GM19328 (cell line): ENCODE data around the gene PHYHIPL.

Experiments
- ATAC-seq: cut with Tn5 transposase; IDR thresholded peaks from one replicate; pipeline ENCODE4 v1.9.1; 2021; ENCODE audit warnings: mild to moderate bottlenecking, moderate library complexity; ENCODE audit not compliant: unreplicated experiment

The PHYHIPL gene

GRCh38 chr10:59176241-59177030 lies at the start of gene PHYHIPL:
Gene PHYHIPL, plus strand, starts transcription at chr10:59176643. Its CDS starts 211 bp downstream, at chr10:59176854.
- ATAC-seq: no peak

DNA sequence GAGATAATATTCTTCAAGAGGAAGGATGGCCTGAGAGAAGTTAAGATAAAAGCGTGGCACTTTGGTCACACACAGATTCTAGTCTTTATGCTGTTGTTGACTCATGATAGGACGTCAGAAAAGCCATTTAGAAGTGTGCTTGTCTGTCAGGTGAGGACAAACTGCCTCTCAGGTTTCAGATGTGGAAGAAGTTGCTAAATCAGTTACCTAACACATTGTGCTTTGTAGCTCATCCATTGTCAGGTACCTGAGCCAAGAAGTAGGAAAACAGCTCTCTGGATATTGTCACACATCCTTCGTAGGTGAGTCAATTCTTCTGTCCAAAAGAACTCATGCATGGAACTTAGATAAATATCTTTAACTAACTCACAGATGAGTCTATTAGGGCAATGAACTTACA lies 49.5 kb upstream of the PHYHIPL start:
- no peak for ATAC-seq

- no peak for ATAC-seq
Measured at GRCh38 chr10:59127991-59128390, 48.5 kb upstream of the PHYHIPL start.

- ATAC-seq: no peak
Measured at GRCh38 chr10:59129867-59130266, 46.6 kb upstream of the PHYHIPL start.

DNA sequence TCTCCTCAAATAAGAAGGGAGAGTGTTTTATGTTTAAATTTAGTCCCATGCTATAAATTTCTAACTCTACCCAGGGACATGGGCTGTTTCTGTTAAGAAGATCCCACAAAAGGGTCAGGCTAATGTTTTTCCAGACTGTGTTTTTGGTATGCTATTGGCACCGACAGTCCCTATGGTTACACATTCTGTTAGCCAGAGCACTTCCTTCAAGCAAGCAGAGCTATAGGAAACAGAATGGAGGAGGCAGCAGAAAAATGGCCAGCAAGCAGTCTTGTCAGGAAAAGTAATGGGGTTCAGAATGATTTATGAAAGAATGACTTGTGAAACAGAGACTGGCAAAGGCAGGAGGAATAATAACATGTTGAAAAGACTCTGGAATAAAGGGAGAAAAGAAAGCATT lies 44.8 kb upstream of the PHYHIPL start:
- no peak for ATAC-seq

GRCh38 chr10:59133841-59134593 lies 42.4 kb upstream of the PHYHIPL start:
- no peak for ATAC-seq

- ATAC-seq: no peak
Measured at GRCh38 chr10:59134785-59135184, 41.7 kb upstream of the PHYHIPL start.

DNA sequence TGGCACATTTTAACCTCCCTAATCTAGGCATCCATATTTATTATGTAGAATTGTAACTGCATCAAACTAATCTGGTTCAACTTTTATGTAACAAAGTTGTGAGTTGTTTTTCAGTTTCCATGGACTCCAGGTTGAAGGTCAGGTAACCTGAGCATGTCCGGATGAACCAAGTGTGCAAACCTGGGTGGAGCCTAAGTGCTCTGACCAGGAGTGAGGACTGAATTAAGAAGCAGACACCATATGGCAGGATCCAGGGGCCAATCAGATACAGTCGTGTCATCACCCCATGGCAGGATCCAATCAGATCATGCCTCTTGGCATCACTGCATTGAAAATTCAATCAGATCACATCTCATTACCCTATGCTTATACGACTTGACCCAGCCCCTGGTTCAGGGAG lies 41.2 kb upstream of the PHYHIPL start:
- ATAC-seq: no peak

DNA sequence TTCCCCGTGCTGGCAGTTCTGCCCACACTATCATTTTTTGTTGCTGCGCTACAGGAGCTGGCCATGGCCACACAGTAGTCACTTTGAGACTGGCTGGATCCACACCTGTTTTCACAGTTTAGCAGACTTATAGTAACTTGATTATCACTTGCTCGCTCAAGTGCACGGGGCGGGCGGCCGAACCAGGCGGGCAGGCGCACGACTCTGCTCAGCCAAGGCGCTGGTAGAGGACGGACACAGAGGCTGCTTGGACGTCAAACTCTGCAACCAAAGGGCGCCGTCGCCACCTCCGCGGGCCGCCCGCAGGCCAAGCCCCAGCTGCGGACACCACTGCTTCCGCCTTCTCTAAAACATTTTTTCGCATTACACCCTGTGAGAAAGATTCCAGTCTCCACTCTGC lies 38.4 kb upstream of the PHYHIPL start:
- no peak for ATAC-seq

- ATAC-seq: no peak
Measured at GRCh38 chr10:59143544-59143943, 32.9 kb upstream of the PHYHIPL start.

GRCh38 chr10:59148701-59149100 lies 27.7 kb upstream of the PHYHIPL start:
- ATAC-seq: no peak

- no peak for ATAC-seq
Measured at GRCh38 chr10:59155556-59155955, 20.9 kb upstream of the PHYHIPL start.

- ATAC-seq: no peak
Measured at GRCh38 chr10:59167512-59167911, 8.9 kb upstream of the PHYHIPL start.

DNA sequence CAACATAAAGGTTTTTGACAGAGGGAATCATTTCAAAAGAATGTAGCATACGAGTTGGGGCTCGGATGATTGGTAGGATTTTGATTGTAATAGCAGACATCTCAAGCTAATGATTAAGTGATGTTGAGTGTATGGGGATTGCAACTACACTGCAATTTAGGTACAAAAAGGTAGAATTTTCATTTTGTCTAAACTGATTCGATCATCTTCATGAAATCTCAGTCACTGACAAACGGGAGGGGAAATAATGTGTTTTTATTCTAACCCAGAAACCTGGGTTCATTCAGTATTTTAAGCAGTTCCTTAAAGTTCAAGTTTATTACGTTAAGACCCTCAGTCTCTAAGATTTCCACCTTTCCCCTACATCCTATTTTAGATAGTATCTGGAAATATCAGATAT lies 3.9 kb upstream of the PHYHIPL start:
- no peak for ATAC-seq

DNA sequence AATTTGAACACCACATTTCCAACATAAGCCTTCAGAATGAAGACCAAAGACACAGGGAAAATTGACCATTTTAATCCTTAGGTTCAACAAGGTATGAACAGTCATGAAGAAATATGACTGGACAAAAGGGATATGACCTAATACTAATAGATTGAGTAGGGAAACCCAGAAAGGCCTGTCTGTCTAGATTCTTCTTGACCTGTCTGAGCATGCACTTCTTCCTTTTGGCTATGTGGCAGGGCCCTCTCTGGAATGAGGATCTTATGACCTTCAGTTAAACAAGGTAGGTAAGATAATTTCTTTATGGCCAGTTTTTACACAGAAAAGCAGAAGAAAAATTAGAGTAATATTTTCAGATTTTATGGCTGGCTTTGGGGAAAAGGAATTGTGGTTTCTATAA lies 3.0 kb upstream of the PHYHIPL start:
- no peak for ATAC-seq

GRCh38 chr10:59175538-59176240 lies 754 bp upstream of the PHYHIPL start:
- ATAC-seq: no peak

- ATAC-seq: no peak
Measured at GRCh38 chr10:59177031-59177797, 771 bp downstream of the PHYHIPL start.

DNA sequence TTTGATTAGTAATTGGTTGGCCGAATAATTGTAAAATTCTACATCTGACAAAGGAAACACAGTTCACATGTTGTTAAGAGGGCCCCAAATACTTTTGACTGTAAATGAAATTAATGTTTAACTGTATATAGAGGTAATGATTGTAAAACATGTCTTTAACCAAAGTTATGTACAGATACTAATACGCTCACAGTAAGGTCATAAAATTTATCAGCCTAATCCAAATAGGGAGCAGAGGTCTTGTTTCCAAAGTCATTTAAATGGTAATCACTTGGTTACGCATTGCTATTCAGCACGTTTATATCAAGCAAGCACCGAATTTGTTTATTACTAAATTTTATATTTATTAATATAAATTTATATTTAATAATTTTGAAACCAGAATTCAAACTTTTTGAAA lies 1.4 kb downstream of the PHYHIPL start:
- ATAC-seq: no peak

DNA sequence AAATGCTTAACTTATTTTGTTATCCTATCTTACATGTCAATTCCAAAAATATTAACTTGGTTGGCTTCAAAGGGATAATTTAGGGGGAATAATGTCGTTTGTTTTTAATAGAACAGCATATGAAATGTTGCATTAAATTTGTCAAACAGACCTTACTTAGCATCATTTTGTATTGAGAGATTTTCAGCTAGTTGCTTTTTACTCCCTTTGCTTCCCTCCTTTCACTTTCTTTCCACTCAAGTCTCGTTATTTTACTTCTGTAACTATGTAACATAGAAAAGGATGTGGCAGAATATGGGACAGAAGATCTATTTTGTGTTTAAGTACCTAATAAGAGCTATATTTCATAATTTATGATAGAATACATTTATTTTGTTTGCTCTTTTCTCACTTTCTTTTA lies 2.6 kb downstream of the PHYHIPL start:
- no peak for ATAC-seq

- no peak for ATAC-seq
Measured at GRCh38 chr10:59180689-59181270, 4.3 kb downstream of the PHYHIPL start.

GRCh38 chr10:59181668-59182067 lies 5.2 kb downstream of the PHYHIPL start:
- ATAC-seq: no peak
